NCI-H1417 treated with DMSO at 0.1 percent for 48 hours (cell line): ENCODE results near the gene GPRC5A.
"Not testable (repeated sequence)": the region's sequence is repeated elsewhere in the genome, so short reads cannot be mapped to it uniquely, and the experiment has no call there.

Experiments used
- DNase-seq: peaks from one replicate; lab custom pipeline; 2025; lab: John Stamatoyannopoulos, UW

GPRC5A gene, protein sequence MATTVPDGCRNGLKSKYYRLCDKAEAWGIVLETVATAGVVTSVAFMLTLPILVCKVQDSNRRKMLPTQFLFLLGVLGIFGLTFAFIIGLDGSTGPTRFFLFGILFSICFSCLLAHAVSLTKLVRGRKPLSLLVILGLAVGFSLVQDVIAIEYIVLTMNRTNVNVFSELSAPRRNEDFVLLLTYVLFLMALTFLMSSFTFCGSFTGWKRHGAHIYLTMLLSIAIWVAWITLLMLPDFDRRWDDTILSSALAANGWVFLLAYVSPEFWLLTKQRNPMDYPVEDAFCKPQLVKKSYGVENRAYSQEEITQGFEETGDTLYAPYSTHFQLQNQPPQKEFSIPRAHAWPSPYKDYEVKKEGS

DNA sequence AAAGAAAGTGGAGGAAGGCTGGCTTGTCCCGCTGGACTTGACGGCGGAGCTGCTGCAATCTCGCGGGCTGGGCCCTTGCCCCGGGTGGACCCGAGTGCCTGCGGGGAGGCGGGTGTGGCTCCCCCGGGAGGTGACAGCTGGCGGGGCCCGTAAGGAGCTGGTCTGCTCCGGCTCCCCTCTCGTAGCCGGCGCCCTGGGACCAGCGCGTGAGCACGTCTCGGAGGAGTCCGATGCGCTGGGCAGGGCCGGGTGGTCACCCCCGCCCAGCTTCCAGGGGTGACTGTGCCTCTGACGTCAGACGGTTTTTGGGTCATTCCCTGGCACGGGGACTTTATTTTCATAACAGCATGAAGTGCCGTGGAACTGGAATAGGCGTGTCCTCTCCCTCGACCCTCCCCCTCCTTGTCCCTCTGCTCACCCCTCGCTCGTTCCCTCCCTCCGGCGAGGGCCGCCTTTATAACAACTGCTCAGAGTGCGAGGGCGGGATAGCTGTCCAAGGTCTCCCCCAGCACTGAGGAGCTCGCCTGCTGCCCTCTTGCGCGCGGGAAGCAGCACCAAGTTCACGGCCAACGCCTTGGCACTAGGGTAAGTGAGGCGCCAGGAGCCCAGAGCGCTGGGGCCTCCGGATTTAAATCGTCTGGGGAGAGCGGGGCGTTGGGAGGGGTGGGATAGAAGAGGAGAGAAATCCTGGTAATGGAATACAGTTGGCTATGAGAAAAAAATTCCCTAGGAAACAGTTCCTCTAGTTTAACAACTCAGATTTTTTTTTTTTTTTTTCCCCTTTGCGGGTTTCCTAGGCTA, at the start of gene GPRC5A:
GPRC5A (plus strand) TSS at position 483 of the 801 bp plus-strand sequence. CDS start 16,688 bp downstream, outside the sequence.
- DNase-seq = no peak

GRCh38 chr12:12845794-12846243, 45.5 kb upstream of the GPRC5A start:
- DNase-seq = no peak

- DNase-seq = not testable (repeated sequence)
These were observed 44.6 kb upstream of the GPRC5A start for GRCh38 chr12:12846780-12847179.

DNA sequence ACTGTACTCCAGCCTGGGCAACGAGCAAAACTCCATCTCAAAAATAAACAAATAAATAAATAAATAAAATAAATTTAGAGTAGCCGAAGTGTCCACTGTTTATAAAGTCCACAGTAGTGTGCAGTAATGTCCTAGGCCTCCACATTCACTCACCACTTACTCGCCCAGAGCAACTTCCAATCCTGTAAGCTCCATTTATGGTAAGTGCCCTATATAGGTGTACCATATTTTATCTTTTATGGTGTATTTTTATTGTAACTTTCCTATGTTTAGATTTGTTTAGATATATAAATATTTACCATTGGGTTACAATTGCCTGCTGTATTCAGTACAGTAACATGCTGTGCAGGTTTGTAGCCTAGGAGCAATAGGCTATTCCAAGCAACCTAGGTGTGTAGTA, 37.9 kb upstream of the GPRC5A start:
- no peak for DNase-seq

- DNase-seq = no peak
These were observed 31.7 kb upstream of the GPRC5A start for GRCh38 chr12:12859690-12860089.

DNA sequence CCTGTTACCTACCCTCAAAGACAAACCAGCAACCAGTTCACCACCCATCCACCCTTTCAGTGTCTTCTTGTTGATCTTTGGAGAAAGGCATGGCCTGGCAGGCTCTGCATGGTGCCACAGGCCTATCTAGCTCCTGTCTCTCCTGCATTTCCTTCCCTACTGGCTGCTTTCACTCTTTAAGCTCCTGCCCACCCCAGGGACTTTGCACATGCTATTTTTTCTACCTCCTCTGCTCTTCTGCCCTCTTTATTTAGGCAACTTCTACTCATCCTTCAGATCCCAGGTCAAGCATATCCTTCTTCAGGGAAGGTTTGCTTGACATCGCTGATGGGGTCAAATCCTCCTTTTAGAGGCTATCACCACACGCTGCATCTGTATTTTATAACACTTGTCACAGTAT, 27.1 kb upstream of the GPRC5A start:
- DNase-seq = no peak

GRCh38 chr12:12868477-12869235, 22.7 kb upstream of the GPRC5A start:
- no peak for DNase-seq

DNA sequence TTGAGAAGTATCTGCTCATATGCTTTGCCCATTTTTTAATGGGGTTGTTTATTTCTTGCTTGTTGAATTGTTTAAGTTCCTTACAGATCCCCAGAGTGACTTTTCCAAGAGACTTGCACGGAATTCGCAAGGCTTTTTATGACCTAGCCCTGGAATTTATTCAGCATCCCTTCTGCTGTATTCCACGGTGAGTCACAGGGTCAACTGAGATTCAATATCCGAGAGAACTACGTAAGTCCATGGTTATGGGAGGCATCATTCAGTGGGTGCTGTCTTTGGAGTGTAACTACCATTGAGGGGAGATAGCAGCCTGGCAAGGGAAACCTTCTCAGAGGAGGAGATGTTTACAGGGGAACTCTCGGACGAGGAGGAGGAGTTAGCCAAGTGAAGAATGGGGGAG, 20.9 kb upstream of the GPRC5A start:
- DNase-seq = no peak

DNA sequence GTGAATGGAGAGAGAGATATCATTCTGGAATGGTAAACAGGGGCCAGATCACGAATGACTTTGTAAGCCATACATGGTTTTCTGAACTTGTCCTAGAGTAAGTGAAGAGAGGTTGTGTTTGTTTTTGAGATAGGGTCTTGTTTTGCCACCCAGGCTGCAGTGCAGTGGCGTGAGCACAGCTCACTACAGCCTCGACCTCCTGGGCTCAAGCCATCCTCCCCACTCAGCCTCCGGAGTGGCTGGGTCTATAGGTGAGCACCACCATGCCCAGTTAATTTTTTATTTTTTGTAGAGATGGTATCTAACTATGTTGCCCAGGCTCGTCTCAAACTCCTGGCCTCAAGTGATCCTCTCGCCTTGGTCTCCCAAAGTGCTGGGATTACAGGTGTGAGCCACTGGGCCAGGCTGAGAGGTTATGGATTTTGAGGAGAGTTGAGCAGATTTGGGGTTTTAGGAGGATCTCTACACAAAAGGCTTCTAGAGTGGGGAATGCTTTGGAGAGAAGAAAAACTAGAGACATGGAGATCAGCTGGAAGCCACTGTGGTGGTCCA, 19.7 kb upstream of the GPRC5A start:
- no peak for DNase-seq

DNA sequence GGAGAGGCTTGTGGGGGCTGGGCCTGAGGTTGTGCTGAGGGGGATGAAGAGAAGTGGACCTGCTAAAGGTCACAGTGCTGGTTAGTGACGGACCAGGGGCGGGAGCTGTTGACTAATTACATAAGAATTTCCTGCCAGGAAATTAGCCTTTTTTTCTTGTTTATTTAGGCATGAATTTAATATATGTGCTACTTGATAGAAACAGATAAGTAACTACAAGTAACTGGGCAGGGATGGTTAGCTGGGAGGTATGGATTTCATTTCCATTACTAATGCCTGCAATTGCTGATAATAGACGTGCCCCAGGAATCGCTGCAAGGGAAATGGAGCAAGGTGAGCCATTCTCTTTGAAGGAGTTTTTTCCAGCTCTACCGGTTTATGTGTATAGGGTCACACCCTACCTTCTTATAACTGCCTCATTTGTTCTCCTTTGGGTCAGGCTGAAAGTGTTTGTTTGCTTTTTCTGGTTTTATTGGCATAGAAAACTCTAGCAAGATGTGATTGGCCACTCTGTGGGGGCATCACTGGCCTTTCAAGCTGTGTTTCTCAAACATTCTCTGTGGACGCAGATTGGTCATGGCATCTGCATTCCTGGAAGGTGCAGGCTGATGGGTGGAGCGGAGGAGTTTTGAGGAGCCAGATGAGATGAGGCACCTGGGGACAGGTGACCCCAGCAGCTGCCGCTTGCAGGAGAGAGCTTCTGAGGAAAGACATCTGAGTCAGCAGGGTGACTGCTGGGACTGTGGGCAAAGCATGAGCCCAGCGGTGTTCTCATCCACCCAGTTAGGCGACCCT, 19.0 kb upstream of the GPRC5A start:
- DNase-seq = no peak

GRCh38 chr12:12872934-12873275, 18.5 kb upstream of the GPRC5A start:
- no peak for DNase-seq

DNA sequence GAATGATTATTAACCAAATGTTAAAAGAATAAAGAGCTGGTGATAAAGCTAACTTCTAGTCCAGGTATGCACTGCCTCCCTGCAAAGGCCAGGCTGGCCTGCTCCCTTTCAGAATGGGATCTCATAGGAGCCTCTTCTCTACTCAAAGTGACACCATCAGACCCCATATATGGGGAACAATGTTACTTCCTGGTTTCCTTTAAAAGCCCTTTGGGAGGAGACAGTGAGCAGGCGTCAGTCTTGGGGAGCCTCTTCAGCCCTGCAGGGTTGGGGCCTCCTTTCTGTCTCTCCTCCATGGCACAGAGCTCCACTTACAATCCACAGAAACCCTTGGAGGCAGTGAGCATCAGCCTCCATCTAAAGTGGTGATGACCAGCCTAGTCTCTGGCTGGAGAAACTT, 17.3 kb upstream of the GPRC5A start:
- DNase-seq = no peak

- not testable (repeated sequence) for DNase-seq
These were observed 16.1 kb upstream of the GPRC5A start for GRCh38 chr12:12875301-12875700.

DNA sequence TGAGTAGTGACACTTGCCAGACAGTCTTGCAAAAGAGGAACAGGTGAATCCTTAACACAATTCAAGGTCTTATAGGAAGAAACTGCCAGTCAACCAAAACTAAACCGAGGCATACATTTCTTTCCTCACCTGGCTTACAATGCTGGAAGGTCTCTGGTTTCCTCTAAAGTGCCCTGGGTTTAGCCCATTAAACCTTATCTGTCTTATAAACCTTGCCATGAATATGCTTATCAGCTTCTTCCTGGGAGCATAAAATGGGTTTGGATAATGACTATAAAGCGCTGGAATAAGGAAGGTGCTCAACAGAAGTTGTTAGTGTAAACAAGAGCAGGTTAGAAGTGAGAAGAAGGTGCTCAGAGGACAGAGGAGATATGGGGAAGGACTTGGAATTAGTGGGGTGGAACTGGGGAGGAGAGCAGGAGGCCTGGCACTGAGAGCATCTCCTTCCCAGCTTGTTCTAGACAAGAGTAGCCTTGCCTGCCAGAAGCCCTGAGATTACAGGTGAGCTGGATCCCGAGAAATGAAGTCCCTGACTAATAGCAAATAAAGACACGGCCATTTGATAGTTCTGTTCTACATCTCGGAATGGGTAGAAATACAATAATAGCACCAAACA, 14.1 kb upstream of the GPRC5A start:
- no peak for DNase-seq

DNA sequence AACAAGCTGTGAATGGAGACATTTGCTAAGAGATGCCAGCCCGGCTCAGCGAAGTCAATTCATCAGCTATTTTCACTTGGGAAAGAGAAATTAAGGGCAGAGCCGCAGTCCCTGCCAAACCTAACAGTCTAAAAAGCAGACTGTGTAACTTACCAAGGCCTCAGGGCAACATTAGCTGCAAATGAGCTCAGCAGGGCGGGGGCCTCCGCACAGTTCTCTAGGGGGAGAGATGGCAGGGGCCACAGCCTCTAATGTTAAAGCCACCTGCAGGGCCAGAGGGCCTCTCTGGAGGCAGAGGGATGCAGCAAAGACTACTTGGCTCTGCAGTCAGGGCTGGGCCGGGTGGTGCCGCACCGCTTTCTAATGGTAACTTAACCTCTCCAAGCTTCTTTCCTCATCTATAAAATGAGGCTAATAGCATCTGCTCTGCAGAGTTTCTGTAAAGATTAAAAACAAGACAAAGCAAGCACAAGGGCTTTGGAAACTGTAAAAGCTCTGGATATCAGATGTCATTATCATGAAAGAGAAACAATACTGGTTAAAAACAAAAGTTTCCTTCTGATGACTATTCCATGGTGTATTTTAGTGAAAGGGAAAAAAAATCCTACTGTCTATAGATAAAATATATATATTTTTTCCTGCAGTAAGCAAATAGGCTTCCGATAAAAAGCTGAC, 13.4 kb upstream of the GPRC5A start:
- no peak for DNase-seq

DNA sequence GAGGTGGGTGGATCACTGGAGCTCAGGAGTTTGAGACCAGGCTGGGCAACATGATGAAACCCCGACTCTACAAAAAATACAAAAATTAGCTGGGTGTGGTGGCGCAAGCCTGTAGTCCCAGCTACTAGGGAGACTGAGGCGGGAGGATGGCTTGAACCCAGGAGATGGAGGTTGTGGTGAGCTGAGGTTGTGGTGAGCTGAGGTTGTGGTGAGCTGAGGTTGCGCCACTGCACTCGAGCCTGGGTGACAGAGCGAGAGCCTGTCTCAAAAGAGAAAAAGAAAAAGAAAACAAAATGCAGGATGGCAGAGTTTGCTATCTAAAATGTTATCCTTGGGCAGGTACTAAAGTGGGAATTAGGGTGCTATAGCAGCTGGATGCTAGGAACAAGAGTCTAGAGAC, 10.8 kb upstream of the GPRC5A start:
- no peak for DNase-seq

DNA sequence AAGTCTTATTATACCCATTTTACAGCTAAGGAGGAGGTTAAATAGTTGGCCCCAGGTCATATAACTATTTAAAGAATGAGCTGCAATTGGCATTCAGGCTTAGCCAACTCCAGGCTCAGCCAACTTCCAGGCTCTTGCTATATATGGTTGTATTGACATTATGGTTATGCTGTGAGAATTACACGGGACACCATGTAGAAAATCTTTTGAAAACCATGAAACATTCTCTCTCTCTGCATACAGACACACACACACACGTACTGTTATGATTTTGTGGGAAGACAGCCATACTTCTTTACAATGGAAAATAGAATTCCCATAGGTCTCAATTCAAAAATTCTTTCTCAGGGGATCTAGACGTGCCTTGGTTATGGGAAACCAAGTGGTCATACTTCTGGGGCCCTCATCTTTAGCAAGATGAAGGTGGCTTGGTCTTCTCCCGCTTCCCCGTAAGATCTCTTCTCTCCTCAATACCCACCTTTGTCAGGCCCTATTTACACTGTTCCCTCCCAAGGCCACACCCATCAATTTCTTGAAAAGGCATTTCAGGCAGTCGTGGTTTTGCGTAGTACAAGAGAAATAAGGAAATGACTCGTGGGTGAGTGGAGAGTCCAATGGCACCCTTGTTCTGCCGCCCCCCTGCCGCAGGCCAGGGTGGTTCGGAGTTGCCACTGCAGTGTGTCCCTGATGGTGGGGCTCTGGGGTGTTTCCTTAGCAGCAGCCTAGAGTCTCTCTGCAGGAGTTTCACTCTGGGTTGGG, 10.0 kb upstream of the GPRC5A start:
- no peak for DNase-seq

DNA sequence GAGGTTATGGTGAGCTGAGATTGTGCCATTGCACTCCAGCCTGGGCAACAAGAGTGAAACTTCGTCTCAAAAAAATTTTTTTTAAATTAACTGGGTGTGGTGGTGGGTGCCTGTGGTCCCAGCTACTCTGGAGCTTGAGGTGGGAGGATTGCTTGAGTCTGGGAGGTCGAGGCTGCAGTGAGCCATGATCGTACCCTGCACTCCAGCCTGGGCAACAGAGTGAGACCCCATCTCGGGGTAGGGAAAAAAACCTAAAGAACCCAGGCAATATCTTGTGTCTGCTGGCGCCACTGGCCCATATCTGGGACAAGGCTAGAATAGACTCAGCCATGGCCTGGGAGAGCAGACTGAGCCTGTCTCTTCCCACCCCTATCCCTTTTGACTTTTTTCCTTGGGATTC, 9.1 kb upstream of the GPRC5A start:
- DNase-seq = no peak

DNA sequence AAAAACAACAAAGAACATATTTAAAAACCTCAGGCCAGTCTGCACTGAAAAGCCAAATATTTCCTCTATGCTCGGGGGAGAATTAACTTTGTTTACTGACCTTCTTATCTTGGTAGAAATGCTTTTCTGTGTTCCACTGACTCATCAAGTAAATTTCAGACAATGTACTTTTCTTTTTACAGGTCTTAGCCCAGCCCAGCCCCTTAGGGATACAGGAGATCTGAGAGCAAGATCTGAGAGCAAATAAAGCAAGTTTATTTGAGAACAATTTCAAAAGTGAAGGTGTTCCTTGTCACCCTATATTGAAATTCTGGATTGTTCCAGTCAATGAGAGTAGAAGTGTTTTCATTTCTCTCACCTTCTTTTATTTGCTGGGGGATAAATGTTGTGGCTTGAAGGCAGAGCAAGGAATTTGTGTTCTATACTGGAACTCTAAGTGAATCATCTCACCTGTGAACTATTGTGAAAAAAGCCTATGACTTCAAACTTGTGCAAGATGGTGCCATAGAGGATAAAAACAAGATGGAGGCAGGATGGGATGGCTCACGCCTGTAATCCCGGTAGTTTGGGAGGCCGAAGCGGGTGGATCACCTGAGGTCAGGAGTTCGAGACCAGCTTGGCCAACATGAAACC, 7.9 kb upstream of the GPRC5A start:
- DNase-seq = no peak
